ENCODE measurements around the gene EFCAB3.
A peak's percentile ranks its signal among the peaks of the same experiment; 100 is the strongest.
"Not testable (repeated sequence)": the region's sequence is repeated elsewhere in the genome, so short reads cannot be mapped to it uniquely, and the experiment has no call there.

DNA sequence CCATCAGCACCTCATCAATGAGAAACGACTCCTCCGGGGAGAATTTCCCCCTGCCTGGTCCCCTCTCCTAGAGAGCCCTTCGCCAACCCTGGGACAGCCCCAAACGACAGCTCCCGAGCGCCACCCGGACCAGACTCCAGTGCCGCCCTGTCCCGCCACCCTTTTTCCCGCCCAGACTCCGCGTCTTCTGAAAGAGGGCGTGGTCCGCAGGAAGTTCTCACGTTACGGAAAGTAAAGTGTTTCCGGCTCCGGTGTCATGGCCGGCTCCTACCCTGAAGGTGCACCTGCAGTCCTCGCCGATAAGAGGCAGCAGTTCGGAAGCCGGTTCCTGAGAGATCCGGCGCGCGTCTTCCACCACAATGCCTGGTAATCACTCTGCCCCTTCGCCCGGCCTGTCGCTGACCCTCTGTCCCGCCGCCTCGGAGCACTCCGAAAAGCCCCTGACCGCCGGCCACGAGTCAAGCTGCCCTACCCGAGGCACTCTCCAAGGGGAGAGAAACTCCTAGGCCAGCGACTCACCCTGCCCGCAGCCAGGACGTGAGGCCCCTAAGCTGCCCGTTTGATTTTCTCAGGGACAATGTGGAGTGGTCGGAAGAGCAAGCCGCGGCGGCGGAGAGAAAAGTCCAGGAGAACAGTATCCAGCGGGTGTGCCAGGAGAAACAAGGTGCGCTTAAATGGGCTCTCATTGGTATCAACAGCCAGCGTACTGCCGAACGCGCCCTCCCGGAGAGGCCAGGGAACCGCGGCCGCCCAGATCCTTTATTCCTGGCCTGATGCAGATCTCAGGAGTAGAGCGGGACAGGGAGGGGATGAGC is 43.5 kb downstream of the EFCAB3 start, which contains the start of gene METTL2A:
- TF ChIP-seq, protein P1, sequence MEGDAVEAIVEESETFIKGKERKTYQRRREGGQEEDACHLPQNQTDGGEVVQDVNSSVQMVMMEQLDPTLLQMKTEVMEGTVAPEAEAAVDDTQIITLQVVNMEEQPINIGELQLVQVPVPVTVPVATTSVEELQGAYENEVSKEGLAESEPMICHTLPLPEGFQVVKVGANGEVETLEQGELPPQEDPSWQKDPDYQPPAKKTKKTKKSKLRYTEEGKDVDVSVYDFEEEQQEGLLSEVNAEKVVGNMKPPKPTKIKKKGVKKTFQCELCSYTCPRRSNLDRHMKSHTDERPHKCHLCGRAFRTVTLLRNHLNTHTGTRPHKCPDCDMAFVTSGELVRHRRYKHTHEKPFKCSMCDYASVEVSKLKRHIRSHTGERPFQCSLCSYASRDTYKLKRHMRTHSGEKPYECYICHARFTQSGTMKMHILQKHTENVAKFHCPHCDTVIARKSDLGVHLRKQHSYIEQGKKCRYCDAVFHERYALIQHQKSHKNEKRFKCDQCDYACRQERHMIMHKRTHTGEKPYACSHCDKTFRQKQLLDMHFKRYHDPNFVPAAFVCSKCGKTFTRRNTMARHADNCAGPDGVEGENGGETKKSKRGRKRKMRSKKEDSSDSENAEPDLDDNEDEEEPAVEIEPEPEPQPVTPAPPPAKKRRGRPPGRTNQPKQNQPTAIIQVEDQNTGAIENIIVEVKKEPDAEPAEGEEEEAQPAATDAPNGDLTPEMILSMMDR (conservative IDR thresholded peaks at IDR 0.05; ENCODE audit: low read length) = peak; percentile 62
- not testable (repeated sequence) for TF ChIP-seq EZH2phosphoT487 (IDR thresholded peaks at IDR 0.05; ENCODE audit: borderline replicate concordance, low read depth, low read length)
